Stomach (tissue), 4 donors: Measurements from ENCODE around the gene LRMDA.

Experiments
- POLR2A ChIP-seq, 4 donors: fragments of 450-650 bp; IDR thresholded peaks; one replicate each; pipeline ENCODE4 v1.6.1; 2016; ENCODE audit warnings: antibody characterized with exemption in 4 of 4, control low read depth in 2 of 4, mild to moderate bottlenecking in 1 of 4, moderate library complexity in 1 of 4
- POLR2AphosphoS5 ChIP-seq, 3 donors: sonication (generic); formaldehyde crosslinking; IDR thresholded peaks; one replicate each; pipeline ENCODE4 v1.6.1; 2016; ENCODE audit warnings: antibody characterized with exemption in 3 of 3

DNA sequence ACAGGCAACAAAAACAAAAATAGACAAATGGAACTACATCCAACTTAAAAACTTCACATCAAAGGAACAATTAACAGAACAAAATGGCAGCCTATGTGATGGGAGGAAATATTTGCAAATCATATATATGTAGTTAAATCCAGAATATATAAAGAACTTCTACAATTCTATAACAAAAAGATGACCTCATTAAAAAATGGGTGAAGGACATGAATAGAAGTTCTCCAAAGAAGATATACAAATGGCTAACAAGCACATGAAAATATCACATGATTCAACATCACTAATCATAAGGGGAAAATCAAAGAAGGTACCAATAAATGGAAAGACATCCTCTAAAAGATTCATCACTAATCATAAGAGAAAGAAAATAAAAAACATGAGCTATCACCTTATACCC lies 416.1 kb downstream of the LRMDA start:
- TF ChIP-seq POLR2A (IDR thresholded peaks at IDR 0.05) = no peak
- no peak for TF ChIP-seq POLR2AphosphoS5 (IDR thresholded peaks at IDR 0.05)
